GM23338 (cell line): ENCODE data around the gene AMELX. TPM values are rescaled to one million over a fixed set of nuclear protein-coding genes. Genes with fewer than 3 reads are reported as not detected.

Source experiments
- ATAC-seq: fragments of 200-7000 bp; cut with Tn5 transposase; 3 replicates; pipeline ENCODE4 v1.9.1; 2020
- DNase-seq: peaks from one replicate; pipeline ENCODE4 v3.0.0-alpha.2; 2015; ENCODE audit warnings: low spot score
- H2AFZ ChIP-seq: fragments of 200-600 bp; sonication (generic); 2 replicates; pipeline ENCODE4 v1.8.0; 2016; ENCODE audit warnings: antibody characterized with exemption, mild to moderate bottlenecking, moderate library complexity
- H3F3A ChIP-seq: fragments of 200-600 bp; sonication (generic); replicated peaks from 2 replicates; pipeline ENCODE4 v1.8.0; 2017; ENCODE audit warnings: antibody characterized with exemption, mixed run types, low read depth
- H3K27ac ChIP-seq: fragments of 200-600 bp; sonication (generic); 2 replicates; pipeline ENCODE4 v1.6.1; 2016; ENCODE audit warnings: low read depth
- H3K27me3 ChIP-seq: fragments of 200-600 bp; sonication (generic); 2 replicates; pipeline ENCODE4 v1.8.0; 2016; ENCODE audit warnings: mild to moderate bottlenecking, mixed run types, moderate library complexity; ENCODE audit not compliant: insufficient read depth
- H3K36me3 ChIP-seq: fragments of 200-600 bp; sonication (generic); 2 replicates; pipeline ENCODE4 v1.8.0; 2016; ENCODE audit warnings: mild to moderate bottlenecking; ENCODE audit not compliant: insufficient read depth
- H3K4me1 ChIP-seq: fragments of 200-600 bp; sonication (generic); 2 replicates; pipeline ENCODE4 v1.8.0; 2016; ENCODE audit warnings: mild to moderate bottlenecking, moderate library complexity; ENCODE audit not compliant: insufficient read depth
- H3K4me2 ChIP-seq: fragments of 200-600 bp; sonication (generic); 2 replicates; pipeline ENCODE4 v1.7.1; 2017; ENCODE audit warnings: mixed run types
- H3K4me3 ChIP-seq: fragments of 200-600 bp; sonication (generic); 2 replicates; pipeline ENCODE4 v1.6.1; 2016; ENCODE audit warnings: mixed run types
- H3K79me2 ChIP-seq: fragments of 200-600 bp; sonication (generic); replicated peaks from 2 replicates; pipeline ENCODE4 v1.8.0; 2017; ENCODE audit warnings: mild to moderate bottlenecking; ENCODE audit not compliant: insufficient read depth
- H3K9me2 ChIP-seq: fragments of 200-600 bp; sonication (generic); 2 replicates; pipeline ENCODE4 v1.8.0; 2017; ENCODE audit not compliant: insufficient read depth
- H4K20me1 ChIP-seq: fragments of 200-600 bp; sonication (generic); replicated peaks from 2 replicates; pipeline ENCODE4 v1.8.0; 2017; ENCODE audit warnings: mild to moderate bottlenecking; ENCODE audit not compliant: insufficient read depth
- H3K27ac Mint-ChIP-seq: 2 replicates; pipeline ENCODE4 v1.8.0; 2020; ENCODE audit warnings: inconsistent platforms, mild to moderate bottlenecking, moderate library complexity, mixed read lengths
- H3K27me3 Mint-ChIP-seq: 3 replicates; pipeline ENCODE4 v1.8.0; 2022; ENCODE audit warnings: low read depth, mild to moderate bottlenecking, moderate library complexity, mixed read lengths, inconsistent platforms; ENCODE audit not compliant: insufficient read depth, poor library complexity
- H3K36me3 Mint-ChIP-seq: 3 replicates; pipeline ENCODE4 v1.8.0; 2021; ENCODE audit warnings: low read depth, mild to moderate bottlenecking, inconsistent platforms, moderate library complexity, mixed read lengths
- H3K4me1 Mint-ChIP-seq: 3 replicates; pipeline ENCODE4 v1.8.0; 2020; ENCODE audit warnings: mild to moderate bottlenecking, inconsistent platforms, mixed read lengths
- H3K4me3 Mint-ChIP-seq: 3 replicates; pipeline ENCODE4 v1.8.0; 2021; ENCODE audit warnings: moderate library complexity, mild to moderate bottlenecking, inconsistent platforms, mixed read lengths
- H3K9me3 Mint-ChIP-seq: 3 replicates; pipeline ENCODE4 v1.8.0; 2020; ENCODE audit warnings: moderate library complexity, mild to moderate bottlenecking, inconsistent platforms, mixed read lengths
- EZH2 ChIP-seq: fragments of 200-600 bp; sonication (generic); IDR thresholded peaks from one replicate; pipeline ENCODE4 v1.8.0; 2017; ENCODE audit warnings: antibody characterized with exemption, mild to moderate bottlenecking, low read depth; ENCODE audit not compliant: unreplicated experiment
- EZH2phosphoT487 ChIP-seq: fragments of 200-600 bp; sonication (generic); IDR thresholded peaks from one replicate; pipeline ENCODE4 v1.8.1; 2018; ENCODE audit warnings: antibody characterized with exemption; ENCODE audit not compliant: unreplicated experiment
- JUNB ChIP-seq: IDR thresholded peaks from one replicate; pipeline ENCODE4 v1.6.1; 2016; ENCODE audit warnings: antibody characterized with exemption; ENCODE audit not compliant: unreplicated experiment
- NANOG ChIP-seq: IDR thresholded peaks from 2 replicates; pipeline ENCODE4 v1.6.1; 2016; ENCODE audit warnings: antibody characterized with exemption, borderline replicate concordance
- POLR2AphosphoS5 ChIP-seq: IDR thresholded peaks from 2 replicates; pipeline ENCODE4 v1.6.1; 2016; ENCODE audit warnings: antibody characterized with exemption, low read depth
- STAT1 ChIP-seq: IDR thresholded peaks from one replicate; pipeline ENCODE4 v1.6.1; 2016; ENCODE audit warnings: antibody characterized with exemption; ENCODE audit not compliant: unreplicated experiment
- ZNF114 ChIP-seq: fragments of 250-450 bp; sonication (Bioruptor Pico); IDR thresholded peaks from 2 replicates; pipeline ENCODE4 v1.5.0; 2020; ENCODE audit warnings: mild to moderate bottlenecking, moderate library complexity
- polyA plus RNA-seq: library from polyadenylated mRNA; unstranded; fragments of >200 nt; fragmentation: Nextera tagmentation; extraction: Ambion mirVana; gene quantifications from 2 replicates; pipeline ENCODE4 v1.2.1, GENCODE V29; 2016
- total RNA-seq: library from RNA; depleted of rRNA; stranded (reverse); fragments of >200 nt; shearing (Covaris generic); gene quantifications from 2 replicates; pipeline ENCODE4 v1.2.3, GENCODE V29; 2014
- TF ChIP-seq, protein P1 (sequence below): IDR thresholded peaks from one replicate; pipeline ENCODE4 v1.6.1; 2018; ENCODE audit warnings: antibody characterized with exemption; ENCODE audit not compliant: unreplicated experiment
- TF ChIP-seq, protein P2 (sequence below): IDR thresholded peaks from 2 replicates; pipeline ENCODE4 v1.6.1; 2016; ENCODE audit warnings: antibody characterized with exemption
- TF ChIP-seq, protein P3 (sequence below), 2 experiments: fragments of 200-600 bp in 1 of 2; sonication (generic) in 1 of 2; conservative IDR thresholded peaks; 2 replicates each; pipeline versions ENCODE4 v1.5.1 to v1.6.1; 2016 to 2017; ENCODE audit warnings: antibody characterized with exemption in 2 of 2, low read depth in 2 of 2, mild to moderate bottlenecking in 2 of 2, moderate library complexity in 1 of 2

The AMELX gene
- total and polyA plus RNA-seq, 2 experiments from 2014 or later, result not detected

DNA sequence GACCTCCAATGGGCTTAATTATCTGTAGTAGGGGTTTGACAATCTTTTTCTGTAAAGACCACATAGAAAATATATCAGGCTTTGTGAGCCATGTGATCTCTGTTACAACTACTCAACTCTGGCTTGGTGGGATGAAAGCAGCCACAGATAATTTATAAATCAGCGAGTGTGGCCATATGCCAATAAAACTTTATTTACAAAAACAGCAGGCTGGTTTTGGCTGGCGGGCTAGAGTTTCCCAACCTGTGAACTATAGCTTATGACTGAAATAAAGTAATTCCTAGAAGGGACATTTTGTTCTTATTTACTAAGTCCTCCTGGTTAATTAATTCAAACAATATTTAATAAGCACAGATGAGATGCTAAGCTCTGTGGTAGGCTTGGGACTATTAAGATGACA, 35.9 kb upstream of the AMELX start:
- H3K4me1 ChIP-seq, result no peaks in the 10 kb centered on the region
- Mint-ChIP-seq H3K4me3 (no peak overlapping the region), H3K4me1 (no peaks in the 10 kb centered on the region; the same call in 2 of the 3 replicates), H3K9me3 (no peaks in the 10 kb centered on the region), H3K27ac (no peak overlapping the region), H3K36me3 (no peaks in the 10 kb centered on the region), H3K27me3 (no peaks in the 10 kb centered on the region)
- no peaks in the 10 kb centered on the region for H3K9me2 ChIP-seq
- no peak for DNase-seq
- TF ChIP-seq POLR2AphosphoS5, result no peak
- no peak for TF ChIP-seq STAT1
- TF ChIP-seq JUNB, result no peak
- TF ChIP-seq, protein P1, sequence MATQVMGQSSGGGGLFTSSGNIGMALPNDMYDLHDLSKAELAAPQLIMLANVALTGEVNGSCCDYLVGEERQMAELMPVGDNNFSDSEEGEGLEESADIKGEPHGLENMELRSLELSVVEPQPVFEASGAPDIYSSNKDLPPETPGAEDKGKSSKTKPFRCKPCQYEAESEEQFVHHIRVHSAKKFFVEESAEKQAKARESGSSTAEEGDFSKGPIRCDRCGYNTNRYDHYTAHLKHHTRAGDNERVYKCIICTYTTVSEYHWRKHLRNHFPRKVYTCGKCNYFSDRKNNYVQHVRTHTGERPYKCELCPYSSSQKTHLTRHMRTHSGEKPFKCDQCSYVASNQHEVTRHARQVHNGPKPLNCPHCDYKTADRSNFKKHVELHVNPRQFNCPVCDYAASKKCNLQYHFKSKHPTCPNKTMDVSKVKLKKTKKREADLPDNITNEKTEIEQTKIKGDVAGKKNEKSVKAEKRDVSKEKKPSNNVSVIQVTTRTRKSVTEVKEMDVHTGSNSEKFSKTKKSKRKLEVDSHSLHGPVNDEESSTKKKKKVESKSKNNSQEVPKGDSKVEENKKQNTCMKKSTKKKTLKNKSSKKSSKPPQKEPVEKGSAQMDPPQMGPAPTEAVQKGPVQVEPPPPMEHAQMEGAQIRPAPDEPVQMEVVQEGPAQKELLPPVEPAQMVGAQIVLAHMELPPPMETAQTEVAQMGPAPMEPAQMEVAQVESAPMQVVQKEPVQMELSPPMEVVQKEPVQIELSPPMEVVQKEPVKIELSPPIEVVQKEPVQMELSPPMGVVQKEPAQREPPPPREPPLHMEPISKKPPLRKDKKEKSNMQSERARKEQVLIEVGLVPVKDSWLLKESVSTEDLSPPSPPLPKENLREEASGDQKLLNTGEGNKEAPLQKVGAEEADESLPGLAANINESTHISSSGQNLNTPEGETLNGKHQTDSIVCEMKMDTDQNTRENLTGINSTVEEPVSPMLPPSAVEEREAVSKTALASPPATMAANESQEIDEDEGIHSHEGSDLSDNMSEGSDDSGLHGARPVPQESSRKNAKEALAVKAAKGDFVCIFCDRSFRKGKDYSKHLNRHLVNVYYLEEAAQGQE, result no peak
- TF ChIP-seq, protein P2, sequence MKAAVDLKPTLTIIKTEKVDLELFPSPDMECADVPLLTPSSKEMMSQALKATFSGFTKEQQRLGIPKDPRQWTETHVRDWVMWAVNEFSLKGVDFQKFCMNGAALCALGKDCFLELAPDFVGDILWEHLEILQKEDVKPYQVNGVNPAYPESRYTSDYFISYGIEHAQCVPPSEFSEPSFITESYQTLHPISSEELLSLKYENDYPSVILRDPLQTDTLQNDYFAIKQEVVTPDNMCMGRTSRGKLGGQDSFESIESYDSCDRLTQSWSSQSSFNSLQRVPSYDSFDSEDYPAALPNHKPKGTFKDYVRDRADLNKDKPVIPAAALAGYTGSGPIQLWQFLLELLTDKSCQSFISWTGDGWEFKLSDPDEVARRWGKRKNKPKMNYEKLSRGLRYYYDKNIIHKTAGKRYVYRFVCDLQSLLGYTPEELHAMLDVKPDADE, result no peak
- no peak for TF ChIP-seq EZH2phosphoT487
- no peak for TF ChIP-seq ZNF114 (CRISPR knock-in tag)
- TF ChIP-seq NANOG, result no peak
- TF ChIP-seq, protein P3, sequence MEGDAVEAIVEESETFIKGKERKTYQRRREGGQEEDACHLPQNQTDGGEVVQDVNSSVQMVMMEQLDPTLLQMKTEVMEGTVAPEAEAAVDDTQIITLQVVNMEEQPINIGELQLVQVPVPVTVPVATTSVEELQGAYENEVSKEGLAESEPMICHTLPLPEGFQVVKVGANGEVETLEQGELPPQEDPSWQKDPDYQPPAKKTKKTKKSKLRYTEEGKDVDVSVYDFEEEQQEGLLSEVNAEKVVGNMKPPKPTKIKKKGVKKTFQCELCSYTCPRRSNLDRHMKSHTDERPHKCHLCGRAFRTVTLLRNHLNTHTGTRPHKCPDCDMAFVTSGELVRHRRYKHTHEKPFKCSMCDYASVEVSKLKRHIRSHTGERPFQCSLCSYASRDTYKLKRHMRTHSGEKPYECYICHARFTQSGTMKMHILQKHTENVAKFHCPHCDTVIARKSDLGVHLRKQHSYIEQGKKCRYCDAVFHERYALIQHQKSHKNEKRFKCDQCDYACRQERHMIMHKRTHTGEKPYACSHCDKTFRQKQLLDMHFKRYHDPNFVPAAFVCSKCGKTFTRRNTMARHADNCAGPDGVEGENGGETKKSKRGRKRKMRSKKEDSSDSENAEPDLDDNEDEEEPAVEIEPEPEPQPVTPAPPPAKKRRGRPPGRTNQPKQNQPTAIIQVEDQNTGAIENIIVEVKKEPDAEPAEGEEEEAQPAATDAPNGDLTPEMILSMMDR (conservative IDR thresholded peaks at IDR 0.05; ENCODE audit: low read depth in 2 of 2), result no peak
- H3K27me3 ChIP-seq, result no peaks in the 10 kb centered on the region
- H3K79me2 ChIP-seq, result no peaks in the 10 kb centered on the region
- no peak overlapping the region for H2AFZ ChIP-seq
- no peaks in the 10 kb centered on the region for H4K20me1 ChIP-seq
- no peaks in the 10 kb centered on the region for H3K36me3 ChIP-seq
- H3K27ac ChIP-seq, result no peak overlapping the region
- H3K4me2 ChIP-seq, result no peak overlapping the region
- no peak overlapping the region for H3K4me3 ChIP-seq
- no peak for ATAC-seq
- H3F3A ChIP-seq, result no peaks in the 10 kb centered on the region

DNA sequence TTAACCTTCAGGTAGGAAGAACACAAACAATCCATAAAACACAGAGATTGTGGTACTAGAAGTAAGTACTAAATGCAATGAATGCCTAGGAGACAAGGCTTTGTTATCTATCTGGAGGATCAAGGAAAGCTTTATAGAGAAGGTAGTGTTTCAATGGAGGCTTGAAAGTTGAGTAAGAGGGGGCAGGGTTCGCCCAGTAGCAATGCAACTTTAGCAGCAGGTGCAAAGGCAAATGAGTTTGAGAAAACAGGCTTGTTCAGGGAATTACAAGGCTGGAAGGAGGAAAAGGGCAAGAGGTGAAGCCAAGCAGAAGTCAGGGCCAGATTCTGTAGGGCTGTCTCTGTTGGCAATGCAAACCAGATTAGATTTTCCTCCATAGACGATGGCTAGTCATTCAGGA, 35.5 kb upstream of the AMELX start:
- no peak for DNase-seq
- H3K27me3 ChIP-seq, result no peaks in the 10 kb centered on the region
- no peaks in the 10 kb centered on the region; the same call in 2 of the 3 replicates for H3K4me1 Mint-ChIP-seq
- H3K27ac ChIP-seq, result no peak overlapping the region
- no peaks in the 10 kb centered on the region for H3K4me1 ChIP-seq
- no peaks in the 10 kb centered on the region for H3K36me3 Mint-ChIP-seq
- no peak overlapping the region for H3K4me3 ChIP-seq
- no peak for ATAC-seq
- TF ChIP-seq, protein P1, result no peak
- no peak for TF ChIP-seq EZH2
- H3K79me2 ChIP-seq, result no peaks in the 10 kb centered on the region
- no peaks in the 10 kb centered on the region for H3K9me3 Mint-ChIP-seq
- no peaks in the 10 kb centered on the region for H3K9me2 ChIP-seq
- H3K4me2 ChIP-seq, result no peak overlapping the region
- H3K27ac Mint-ChIP-seq, result no peak overlapping the region
- H4K20me1 ChIP-seq, result no peaks in the 10 kb centered on the region
- no peaks in the 10 kb centered on the region for H3K27me3 Mint-ChIP-seq
- H2AFZ ChIP-seq, result no peak overlapping the region
- H3K36me3 ChIP-seq, result no peaks in the 10 kb centered on the region
- H3F3A ChIP-seq, result no peaks in the 10 kb centered on the region
- no peak overlapping the region for H3K4me3 Mint-ChIP-seq
